HUES64 (cell line): Measurements from ENCODE around the gene MADD.

Experiments used
- H3K27ac ChIP-seq: 2 replicates; pipeline ENCODE4 v1.7.0; 2013; ENCODE audit warnings: low read depth, low read length, inconsistent platforms
- H3K27me3 ChIP-seq: 2 replicates; pipeline ENCODE4 v1.6.1; 2013; ENCODE audit warnings: mild to moderate bottlenecking, low read length; ENCODE audit not compliant: insufficient read depth
- H3K36me3 ChIP-seq: 2 replicates; pipeline ENCODE4 v1.6.1; 2013; ENCODE audit warnings: mild to moderate bottlenecking, low read length; ENCODE audit not compliant: insufficient read depth
- H3K4me1 ChIP-seq: 2 replicates; pipeline ENCODE4 v1.6.1; 2013; ENCODE audit warnings: mild to moderate bottlenecking, low read length, moderate library complexity; ENCODE audit not compliant: insufficient read depth
- H3K4me3 ChIP-seq: 2 replicates; pipeline ENCODE4 v1.5.1; 2013; ENCODE audit warnings: mild to moderate bottlenecking, low read length, moderate library complexity
- H3K9ac ChIP-seq: 2 replicates; pipeline ENCODE4 v1.6.1; 2013; ENCODE audit warnings: mild to moderate bottlenecking, low read depth, low read length
- H3K9me3 ChIP-seq: 2 replicates; pipeline ENCODE4 v1.6.1; 2013; ENCODE audit warnings: low read depth, low read length; ENCODE audit not compliant: insufficient read depth
- WGBS: fragments of 150-250, 120-280 bp; methylation state at CpG from one replicate; pipeline ENCODE4 v1.1.7; 2013; ENCODE audit warnings: missing lambda C conversion rate; 5-methylcytosine and 5-hydroxymethylcytosine counted together

MADD gene

DNA sequence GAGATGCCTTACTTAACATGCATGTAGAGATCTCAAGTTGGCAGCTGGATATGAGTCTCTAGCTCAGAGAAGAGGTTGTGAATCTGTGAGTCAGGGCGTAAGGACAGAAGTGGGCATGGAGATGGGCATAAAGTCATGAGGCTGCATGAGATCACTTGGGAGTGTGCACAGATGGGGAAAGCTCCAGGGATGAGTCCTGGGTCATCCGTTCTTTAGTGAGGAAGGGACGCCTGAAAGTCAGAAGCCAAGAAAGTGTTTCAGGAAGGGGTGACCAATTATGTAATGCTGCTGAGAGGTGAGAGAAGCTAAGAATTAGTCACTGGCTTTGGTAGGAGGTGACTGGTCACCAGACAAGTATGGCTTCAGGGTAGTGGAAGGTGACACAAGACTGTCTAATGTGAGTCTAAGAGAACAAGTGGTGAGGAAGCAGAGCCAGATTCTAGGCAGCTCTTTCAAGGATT, 28.1 kb upstream of the MADD start:
- WGBS: 93% methylated on average over 3 of the region's 3 CpGs
- Histone ChIP-seq H3K4me3 (no peak overlapping the region), H3K9me3 (no peaks in the 10 kb centered on the region), H3K27ac (no peak overlapping the region), H3K9ac (no peak overlapping the region), H3K4me1 (no peaks in the 10 kb centered on the region), H3K27me3 (no peaks in the 10 kb centered on the region), H3K36me3 (peaks cover 77% of the 10 kb centered on the region)

DNA sequence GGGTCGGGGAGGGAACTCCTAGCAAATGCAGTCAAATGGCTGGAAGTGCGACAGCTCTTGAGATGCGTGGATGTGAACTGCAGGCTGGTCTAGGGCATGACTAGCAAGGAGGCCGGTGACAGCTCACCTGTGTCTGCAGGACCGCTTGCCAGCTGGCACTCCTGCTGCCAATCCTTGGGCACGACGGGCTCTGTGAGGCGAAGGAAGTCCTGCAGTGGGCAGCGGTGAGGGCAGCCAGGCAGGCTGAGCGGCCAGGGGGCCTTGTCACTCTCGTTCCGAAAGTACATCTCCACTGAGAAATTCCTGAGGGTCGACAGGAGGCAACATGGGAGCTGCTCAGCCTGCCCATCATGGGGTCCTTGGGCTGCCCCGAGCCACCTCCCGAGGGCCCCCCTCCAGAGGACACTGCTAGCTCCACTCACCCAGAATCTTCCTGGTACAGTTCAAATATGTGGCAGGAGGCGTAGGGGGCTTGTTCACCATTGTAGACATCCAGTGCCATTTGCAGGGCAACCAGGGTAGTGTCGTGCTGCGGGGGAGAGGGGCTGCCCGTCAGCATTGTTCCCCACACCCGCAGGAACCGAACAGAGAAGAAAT, 27.2 kb upstream of the MADD start:
- no peaks in the 10 kb centered on the region for H3K27me3 ChIP-seq
- H3K27ac ChIP-seq: no peak overlapping the region
- H3K36me3 ChIP-seq: peaks cover 77% of the 10 kb centered on the region
- H3K4me3 ChIP-seq: no peak overlapping the region
- no peaks in the 10 kb centered on the region for H3K9me3 ChIP-seq
- WGBS: 95% methylated on average over 21 of the region's 21 CpGs
- no peaks in the 10 kb centered on the region for H3K4me1 ChIP-seq
- no peak overlapping the region for H3K9ac ChIP-seq

DNA sequence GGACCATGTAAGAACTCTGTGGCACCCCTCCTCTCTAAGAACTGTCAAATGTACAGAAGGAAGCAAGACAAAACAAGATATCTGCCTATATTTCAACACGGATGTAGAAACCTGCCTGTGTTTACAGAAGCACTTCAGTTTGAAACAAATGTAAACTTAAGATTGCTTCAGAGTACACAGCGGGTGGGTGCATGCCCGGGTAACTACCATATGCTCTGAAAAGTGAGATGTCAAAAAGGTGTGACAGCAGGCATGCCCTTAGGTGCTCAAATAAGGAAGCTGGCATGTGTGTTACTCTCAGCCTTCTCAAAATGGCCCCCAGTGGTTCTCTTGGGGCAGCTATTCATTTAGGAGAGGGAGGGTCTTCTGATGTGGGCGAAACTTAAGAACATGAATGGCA, 26.5 kb upstream of the MADD start:
- H3K9ac ChIP-seq: no peak overlapping the region
- H3K9me3 ChIP-seq: no peaks in the 10 kb centered on the region
- no peaks in the 10 kb centered on the region for H3K4me1 ChIP-seq
- H3K4me3 ChIP-seq: no peak overlapping the region
- H3K27me3 ChIP-seq: no peaks in the 10 kb centered on the region
- no peak overlapping the region for H3K27ac ChIP-seq
- 92% methylated on average over 4 of the region's 4 CpGs for WGBS
- H3K36me3 ChIP-seq: peaks cover 72% of the 10 kb centered on the region

DNA sequence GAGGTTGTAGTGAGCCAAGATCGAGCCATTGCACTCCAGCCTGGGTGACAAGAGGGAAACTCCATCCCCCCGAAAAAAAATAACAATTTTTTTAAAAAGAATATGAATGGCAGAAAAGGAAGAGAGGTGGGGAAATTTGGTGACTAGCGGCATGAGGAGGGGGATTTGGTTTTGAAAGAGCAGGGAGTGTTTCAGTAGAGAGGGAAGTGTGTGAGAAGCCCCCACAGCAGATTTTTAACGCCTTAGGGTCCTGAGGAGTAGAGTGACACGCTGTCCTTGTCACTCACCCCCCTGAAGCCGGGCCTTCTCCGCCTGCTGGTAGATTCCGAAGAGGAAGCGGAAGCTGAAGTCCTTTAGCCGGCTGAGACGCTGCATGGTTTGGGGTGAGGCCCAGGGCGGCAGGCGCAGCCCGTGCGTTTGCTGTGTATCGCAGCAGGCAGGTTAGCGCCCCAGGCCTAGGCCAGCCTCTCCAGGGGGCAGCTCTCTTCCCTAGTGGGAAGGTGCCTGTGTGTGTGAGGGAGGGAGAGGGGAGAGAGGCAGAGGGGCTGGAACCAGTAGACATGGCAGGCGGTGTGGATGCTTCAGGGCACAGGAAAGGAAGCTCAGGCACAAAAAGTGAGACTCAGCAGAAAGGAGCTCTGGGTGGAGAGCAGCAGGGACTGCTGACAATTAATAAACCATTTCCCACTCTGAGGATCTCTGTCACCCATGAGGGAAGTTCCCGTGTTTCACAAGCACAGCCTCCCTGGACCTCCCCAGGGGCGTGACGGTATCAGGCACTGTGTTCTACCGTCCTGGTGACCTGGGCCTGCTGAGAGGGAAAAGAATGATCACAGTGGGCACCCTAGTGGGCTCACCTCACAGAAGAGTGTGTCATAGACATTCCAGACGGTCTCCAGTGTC, 25.2 kb upstream of the MADD start:
- peaks cover 60% of the 10 kb centered on the region for H3K36me3 ChIP-seq
- no peak overlapping the region for H3K9ac ChIP-seq
- H3K27ac ChIP-seq: no peak overlapping the region
- H3K4me3 ChIP-seq: no peak overlapping the region
- H3K27me3 ChIP-seq: no peaks in the 10 kb centered on the region
- 93% methylated on average over 23 of the region's 23 CpGs for WGBS
- no peaks in the 10 kb centered on the region for H3K9me3 ChIP-seq
- H3K4me1 ChIP-seq: no peaks in the 10 kb centered on the region

DNA sequence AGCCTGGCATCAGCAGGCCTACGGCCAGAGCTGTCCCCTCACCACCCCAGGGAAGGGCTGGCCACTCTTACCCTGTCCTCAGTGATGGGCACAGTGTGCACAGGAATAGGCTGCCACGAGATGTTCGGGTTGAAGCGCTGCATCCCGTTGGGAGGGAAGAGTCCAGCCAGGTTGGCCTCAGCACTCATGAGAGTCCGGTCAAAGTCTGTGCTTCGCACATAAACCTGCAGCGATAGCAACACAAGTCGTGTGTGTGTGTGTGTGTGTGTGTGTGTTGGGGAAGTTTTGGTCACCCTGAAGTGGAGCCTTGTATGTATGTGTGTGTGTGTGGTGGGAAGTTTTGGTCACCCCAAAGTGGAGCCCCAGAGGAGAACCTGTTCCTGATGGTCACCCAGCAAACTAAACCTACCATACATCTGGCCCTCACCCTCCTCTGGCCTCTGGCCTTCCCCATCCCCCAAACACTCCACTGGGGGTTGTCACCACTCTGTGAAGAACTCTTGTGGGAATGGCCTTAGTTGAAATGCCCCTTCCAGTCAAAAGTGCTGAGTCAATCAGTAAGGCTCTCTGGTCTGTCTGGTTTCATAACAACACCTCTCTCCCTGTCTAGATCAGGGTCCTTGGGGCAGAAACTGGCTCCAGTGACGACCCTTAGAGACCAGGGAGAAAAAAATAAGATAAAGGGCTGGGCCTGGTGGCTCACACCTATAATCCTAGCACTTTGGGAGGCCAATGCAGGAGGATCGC, 24.1 kb upstream of the MADD start:
- Histone ChIP-seq H3K27ac (no peak overlapping the region), H3K9ac (no peak overlapping the region), H3K36me3 (peaks cover 52% of the 10 kb centered on the region), H3K4me3 (no peak overlapping the region), H3K4me1 (no peaks in the 10 kb centered on the region), H3K9me3 (no peaks in the 10 kb centered on the region), H3K27me3 (no peaks in the 10 kb centered on the region)
- 93% methylated on average over 11 of the region's 11 CpGs for WGBS

DNA sequence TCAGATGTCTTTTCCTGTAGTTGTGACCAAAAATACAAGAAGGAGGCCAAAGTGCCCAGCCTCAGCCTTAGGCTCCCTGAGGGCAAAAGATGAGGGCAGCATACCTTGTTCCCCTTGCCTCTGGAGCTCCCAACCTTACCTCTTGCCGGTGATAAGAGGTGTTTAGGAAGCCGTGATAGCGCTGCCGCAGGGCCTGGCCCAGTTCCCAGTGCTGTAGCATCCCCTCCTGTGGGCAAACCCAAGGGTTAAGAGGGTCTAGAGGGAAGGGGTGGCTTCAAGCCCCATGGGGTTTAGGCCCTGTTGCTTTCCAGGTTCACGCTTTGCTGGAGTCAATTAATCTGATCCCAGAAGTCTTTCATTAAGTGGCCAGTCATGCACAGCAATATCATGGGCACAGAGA, 22.4 kb upstream of the MADD start:
- no peak overlapping the region for H3K9ac ChIP-seq
- H3K27ac ChIP-seq: no peak overlapping the region
- no peaks in the 10 kb centered on the region for H3K27me3 ChIP-seq
- no peaks in the 10 kb centered on the region for H3K4me1 ChIP-seq
- WGBS: 97% methylated on average over 5 of the region's 5 CpGs
- no peaks in the 10 kb centered on the region for H3K9me3 ChIP-seq
- peak overlapping the region; percentile 72 for H3K4me3 ChIP-seq
- H3K36me3 ChIP-seq: peaks cover 36% of the 10 kb centered on the region

DNA sequence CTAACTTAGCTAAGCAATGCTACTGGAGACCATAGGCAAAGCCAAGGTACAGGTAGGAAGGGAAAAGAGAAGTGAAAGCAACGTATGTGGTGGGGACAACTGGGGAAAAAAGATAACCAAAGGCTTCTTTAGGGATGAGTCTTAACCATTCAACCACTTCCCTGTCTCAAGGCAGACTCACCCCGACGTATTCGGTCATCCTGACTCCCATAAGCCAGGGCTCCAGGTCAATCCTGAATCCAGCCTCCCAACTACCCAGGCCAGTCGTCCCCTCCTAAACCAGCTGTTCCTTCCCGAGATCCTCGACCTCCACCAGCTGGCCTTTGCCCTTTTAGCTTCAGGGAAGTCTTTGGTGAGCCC, 21.6 kb upstream of the MADD start:
- Histone ChIP-seq H3K4me3 (peak overlapping the region; percentile 72), H3K4me1 (no peaks in the 10 kb centered on the region)
- WGBS: 3% methylated on average over 7 of the region's 7 CpGs

DNA sequence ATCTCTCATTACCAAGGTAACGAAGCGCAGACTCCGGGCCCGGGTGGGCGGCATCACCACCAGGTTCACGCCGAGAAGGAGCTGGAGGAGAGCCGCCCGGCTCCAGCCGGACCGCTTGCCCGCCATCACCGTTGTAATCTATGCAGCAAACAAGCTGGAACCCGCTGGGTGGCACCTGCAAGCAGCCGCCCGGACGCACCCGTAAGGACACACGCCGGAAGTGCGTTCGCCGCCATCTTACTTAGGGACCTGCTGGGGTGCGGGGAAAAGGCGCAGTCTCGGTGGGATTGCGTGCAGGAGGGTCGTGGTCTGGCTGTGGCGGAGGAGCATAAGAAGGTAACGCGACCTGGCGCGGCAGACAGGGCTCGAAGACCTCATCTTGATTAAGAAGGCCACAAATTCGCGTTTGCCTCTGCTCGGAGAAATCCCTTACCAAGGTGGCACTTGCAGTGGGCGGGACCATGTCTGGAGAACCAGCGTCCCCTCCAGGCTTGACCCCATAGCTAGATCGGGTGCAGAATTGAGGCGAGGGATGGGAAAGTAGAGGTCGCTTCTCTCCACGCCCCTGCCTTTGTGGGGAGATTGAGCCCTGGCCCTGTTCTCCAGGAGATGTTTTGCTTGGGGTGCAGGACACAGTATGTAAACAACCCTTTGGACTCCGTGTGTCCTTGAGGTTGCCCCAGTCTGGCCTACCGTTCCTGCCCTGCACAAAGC, 21.1 kb upstream of the MADD start, which contains the start of gene ACP2:
TSS of gene ACP2 (minus strand) at position 151 of the 714 bp plus-strand sequence. CDS start at position 126, 25 bp downstream.
- H3K4me1 ChIP-seq: no peaks in the 10 kb centered on the region
- peaks cover 24% of the 10 kb centered on the region for H3K36me3 ChIP-seq
- H3K9me3 ChIP-seq: no peaks in the 10 kb centered on the region
- H3K4me3 ChIP-seq: peak within 1 kb of the TSS; percentile 72
- H3K9ac ChIP-seq: peak within 1 kb of the TSS; percentile 86
- peak within 1 kb of the TSS; percentile 86 for H3K27ac ChIP-seq
- H3K27me3 ChIP-seq: no peaks in the 10 kb centered on the region
- WGBS: 1% methylated on average over 45 of the region's 45 CpGs

More for the DNA sequence above, 21.6 kb upstream of the MADD start:
- Histone ChIP-seq H3K27me3 (no peaks in the 10 kb centered on the region), H3K9me3 (no peaks in the 10 kb centered on the region), H3K27ac (peak overlapping the region; percentile 43; the same call in 1 of the 2 replicates), H3K36me3 (peaks cover 29% of the 10 kb centered on the region), H3K9ac (peak overlapping the region; percentile 86)

DNA sequence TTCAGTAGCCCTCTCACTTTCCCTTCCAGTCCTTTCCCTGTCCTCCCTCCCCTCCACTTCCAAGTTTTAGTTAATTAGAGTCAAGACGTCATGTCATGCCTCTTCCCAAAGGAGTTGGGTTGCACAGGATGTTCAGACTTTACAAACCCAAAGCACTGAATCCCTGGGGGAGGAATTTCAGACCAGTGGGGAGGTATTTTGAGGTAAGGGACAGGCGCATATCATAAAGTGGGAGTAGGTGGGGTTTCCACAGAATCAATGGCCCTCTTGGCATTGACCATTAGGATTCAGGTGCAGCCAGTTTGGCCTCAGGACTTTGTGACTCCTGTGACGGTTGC, 20.6 kb upstream of the MADD start:
- Histone ChIP-seq H3K27me3 (no peaks in the 10 kb centered on the region), H3K4me3 (peak overlapping the region; percentile 72), H3K27ac (no peak overlapping the region), H3K9me3 (no peaks in the 10 kb centered on the region), H3K9ac (peak overlapping the region; percentile 86), H3K4me1 (no peaks in the 10 kb centered on the region), H3K36me3 (peaks cover 24% of the 10 kb centered on the region)
- 56% methylated on average over 3 of the region's 3 CpGs for WGBS

DNA sequence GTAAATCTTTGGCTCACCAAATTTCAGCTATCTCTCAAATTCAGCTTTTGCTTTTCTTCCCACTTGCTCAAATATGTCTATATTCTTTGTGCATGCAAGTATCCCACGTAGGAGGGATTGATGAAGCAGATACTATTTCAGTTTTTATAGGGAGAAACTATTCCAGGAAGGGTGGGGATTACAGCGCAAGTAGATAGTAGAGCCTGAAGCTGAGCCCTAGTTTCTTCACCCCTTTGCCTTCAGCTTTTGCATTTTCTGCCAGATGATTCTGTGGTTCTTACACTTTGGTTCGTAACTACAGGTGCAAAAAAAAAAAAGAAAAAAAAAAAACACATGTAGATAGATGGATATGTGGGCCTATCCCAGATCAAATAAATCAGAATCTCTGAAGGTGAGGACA, 18.2 kb upstream of the MADD start:
- no peak overlapping the region for H3K27ac ChIP-seq
- H3K36me3 ChIP-seq: peaks cover 7% of the 10 kb centered on the region; the same call in 1 of the 2 replicates
- H3K4me1 ChIP-seq: no peaks in the 10 kb centered on the region
- no peaks in the 10 kb centered on the region for H3K27me3 ChIP-seq
- H3K4me3 ChIP-seq: no peak overlapping the region
- H3K9me3 ChIP-seq: no peaks in the 10 kb centered on the region
- WGBS: 95% methylated on average over 3 of the region's 3 CpGs
- H3K9ac ChIP-seq: no peak overlapping the region
